Measurements from ENCODE around the gene TNC.

The TNC gene

GRCh38 chr9:115042781-115043509, 75.0 kb downstream of the TNC start:
- ATAC-seq: peak in 1 of 2 donors; percentile 43

- no peak for ATAC-seq
Observed at GRCh38 chr9:115039516-115040120, 78.3 kb downstream of the TNC start.

DNA sequence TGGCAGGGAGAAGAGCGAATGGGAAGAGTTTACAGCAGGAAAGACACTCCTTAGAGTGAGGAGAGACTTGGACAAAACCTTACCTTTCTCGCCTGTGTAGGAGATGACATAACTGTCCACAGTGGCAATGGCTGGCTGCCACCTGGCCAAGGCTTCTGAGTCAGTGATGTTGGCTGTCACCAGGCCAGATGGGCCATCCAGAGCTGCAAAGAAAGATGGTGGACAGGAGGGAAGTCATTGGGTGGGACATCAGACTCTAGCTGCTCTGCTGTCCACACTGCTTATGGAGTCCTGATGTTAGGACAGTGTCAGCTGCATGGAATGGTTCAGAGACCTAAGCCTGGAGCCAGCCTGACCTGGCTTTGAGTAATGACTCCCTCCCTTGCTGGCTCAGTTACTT, 79.8 kb downstream of the TNC start:
- no peak for ATAC-seq

DNA sequence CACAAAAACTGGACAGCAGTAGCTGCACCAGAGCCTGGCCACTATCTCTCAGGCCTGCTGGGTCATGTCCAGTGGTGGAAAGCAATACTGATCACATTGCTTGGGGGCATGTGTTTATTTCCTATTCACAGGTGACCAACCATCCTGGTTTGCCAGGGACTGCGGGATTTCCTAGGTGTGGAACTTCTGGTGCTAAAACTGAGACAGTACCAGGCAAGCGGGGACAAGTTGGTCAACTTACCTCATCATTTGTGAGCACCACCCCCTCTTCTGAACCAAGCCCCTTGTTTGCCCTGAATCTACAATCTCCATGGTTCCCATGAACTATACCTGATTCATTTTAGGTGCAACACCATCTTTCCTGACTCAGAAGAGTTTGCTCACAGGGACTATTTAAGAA, 81.3 kb downstream of the TNC start:
- ATAC-seq: peak in 1 of 2 donors; percentile 4

DNA sequence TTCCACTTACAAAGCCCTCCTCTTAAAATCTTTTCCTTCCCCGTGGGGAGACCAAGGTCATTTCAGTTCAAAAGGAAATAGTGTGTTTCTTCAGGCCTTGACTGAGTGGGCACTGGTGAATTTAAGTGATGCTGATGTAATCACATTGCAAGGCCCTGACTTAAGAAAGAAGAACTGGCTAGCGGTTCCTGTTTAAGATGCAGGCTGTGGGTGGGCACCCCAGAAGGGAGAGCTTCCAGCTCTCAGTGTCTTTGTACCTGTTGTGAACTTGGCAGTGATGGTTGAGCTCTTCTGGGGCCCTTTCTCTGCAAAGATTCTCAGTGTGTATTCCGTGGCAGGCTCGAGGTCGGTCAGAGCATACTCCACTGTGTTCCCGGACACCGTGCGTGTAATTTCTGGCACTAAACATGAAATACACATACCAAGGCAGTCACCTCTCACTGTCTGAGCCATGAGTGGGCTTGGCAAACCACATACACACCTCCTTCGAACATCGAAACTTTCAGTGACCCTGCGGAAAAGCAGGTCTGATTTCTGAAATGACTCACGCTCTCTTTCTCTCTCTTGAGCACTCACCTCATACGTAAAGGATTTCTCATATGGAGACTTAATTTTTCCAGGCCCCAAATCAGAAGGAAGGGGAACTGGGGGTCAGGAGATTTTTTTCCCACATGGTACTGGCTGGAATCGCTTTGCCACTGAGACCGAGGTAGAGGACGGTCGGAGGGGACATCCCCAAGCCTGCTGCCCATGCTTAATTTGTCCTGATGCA, 81.9 kb downstream of the TNC start:
- peak; percentile 82 to 85 for ATAC-seq

DNA sequence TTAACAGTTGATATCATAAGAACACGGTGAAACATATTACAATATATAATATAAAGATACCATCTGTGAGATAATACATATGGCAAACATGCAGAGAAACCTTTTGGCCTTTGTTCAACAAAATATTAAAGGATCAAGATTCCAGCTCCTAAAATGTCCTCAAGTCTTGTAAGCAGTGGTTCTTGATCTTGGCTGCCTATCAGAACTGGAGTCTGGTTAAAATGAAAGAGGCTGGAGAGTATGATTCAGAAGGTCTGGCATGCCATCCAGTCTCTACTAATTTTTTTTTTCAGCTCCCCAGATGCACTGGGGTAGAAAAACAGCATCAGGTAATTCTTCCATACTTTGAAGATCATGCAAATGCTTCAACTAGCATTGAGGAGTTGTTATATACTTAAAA, 83.2 kb downstream of the TNC start:
- ATAC-seq: no peak

- ATAC-seq: no peak
Observed at GRCh38 chr9:115033800-115034199, 84.2 kb downstream of the TNC start.

- ATAC-seq: no peak
Observed at GRCh38 chr9:115032296-115032695, 85.7 kb downstream of the TNC start.

- no peak for ATAC-seq
Observed at GRCh38 chr9:115030006-115030405, 88.0 kb downstream of the TNC start.

DNA sequence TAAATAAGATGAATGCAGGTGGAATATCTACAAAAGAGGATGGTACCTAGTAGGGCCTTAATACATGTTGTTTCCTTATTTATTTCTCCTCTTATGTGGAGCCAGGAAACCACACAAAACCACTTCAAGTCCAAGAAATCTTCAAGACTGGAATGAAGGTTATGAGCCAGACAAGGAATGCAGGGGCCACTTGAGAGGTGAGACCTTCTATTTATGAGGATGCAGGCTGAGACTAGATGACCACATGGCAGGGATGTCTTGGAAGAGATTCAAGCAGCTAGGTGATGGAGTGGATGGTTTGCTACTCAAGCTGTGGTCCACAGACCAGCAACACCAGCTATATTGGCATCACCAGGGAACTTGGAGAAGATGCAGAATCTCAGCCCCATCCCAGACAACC, 92.2 kb downstream of the TNC start:
- no peak for ATAC-seq

GRCh38 chr9:115024925-115025535, 92.9 kb downstream of the TNC start:
- no peak for ATAC-seq

DNA sequence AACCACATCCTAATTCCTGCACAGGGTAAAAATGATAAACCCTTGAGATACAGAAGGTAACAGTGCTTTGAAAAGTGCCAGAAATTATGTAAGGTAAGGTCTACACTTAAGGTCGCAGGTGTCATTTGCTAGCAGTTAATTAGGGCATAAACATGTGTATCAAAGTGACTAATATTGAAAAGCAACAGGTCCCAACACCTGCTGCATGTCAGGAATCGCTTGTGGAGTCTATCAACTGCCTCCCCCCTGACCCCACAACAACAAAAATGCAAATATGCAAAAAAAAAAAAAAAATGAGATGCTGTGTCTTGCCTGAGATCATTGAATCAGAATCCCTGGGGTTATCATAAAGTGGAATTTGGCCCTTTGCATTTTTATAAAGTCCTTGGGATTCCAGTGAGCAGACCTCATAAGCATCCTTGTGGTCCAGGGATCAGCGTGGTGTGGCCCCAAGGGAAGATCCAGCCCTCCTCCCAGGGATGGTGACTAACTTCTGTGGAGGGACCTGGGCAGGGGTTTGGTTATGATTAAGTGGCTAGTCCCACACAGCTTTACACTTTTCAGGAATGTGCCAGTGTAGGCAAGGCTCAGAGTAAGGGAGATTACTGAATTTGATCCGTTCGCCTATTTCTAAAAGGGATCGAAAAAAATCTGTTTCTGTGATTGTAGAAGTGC, 95.1 kb downstream of the TNC start:
- no peak for ATAC-seq

GRCh38 chr9:115018547-115019435, 99.2 kb downstream of the TNC start:
- ATAC-seq: no peak

GRCh38 chr9:115016344-115016743, 101.6 kb downstream of the TNC start:
- no peak for ATAC-seq

DNA sequence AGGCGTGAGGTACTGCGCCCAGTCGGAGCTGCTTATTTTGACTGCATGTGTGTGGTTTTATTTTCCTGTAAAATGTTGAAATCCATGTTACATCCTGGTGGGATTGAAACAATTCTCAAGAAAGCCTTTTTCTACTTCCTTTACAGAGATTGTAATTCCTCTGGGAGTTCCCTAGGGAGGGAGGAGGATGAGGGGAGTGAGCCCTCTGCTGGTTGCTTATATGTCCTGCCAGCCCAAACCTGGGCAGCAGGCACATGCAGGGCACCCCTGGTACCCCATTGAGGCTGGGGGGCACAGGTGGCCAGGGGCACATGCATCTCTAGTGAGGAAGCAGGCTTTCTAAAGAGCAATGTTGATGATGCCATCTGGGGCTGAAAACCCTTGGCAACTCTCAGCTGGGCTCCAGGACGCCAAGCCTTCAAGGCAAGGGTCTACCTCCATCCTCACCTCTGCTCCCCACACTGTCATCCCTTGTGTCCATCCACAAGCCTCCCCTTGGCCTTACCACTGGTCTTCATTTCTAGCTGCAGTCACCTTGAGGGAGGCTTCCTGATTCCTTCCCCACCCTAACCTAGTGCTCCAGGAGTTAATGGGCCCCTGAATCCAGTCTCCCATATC, 102.8 kb downstream of the TNC start:
- ATAC-seq: no peak

DNA sequence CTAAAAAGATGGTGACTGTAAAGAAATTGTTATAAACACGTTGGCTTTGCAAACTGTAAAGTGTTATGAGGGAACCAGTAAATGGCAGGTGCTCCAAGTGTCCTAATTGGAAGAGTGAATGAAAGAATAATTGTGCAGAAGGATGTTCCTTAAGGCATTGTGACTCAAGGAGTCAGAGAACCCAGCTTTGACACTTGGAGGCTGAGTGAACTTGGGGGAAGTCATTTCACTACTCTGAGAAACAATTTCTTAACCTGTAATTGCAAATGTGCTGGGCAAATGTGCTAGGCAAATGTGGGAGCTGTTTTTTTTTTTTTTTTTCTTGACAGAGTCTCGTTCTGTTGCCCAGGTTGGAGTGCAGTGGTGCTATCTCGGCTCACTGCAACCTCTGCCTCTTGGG, 103.5 kb downstream of the TNC start:
- ATAC-seq: no peak

DNA sequence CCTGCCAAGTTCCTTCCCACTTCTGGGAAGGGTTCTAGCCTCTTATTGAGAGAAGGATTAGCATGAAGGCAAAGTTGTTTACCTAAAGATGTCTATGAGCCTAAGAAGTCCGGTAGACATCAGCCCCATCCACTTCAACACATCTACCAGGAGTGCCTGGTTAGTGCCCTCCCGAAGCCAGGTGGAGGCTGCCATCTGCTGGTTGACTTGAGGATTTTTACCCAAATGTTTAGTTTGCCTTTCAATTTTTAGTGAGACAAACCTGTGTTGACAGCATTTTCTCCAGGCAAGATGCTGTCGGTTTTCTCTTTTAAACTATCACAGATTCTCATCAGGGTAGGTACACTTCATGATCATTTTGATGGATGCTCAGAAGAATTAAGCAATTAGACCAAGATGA, 104.0 kb downstream of the TNC start:
- ATAC-seq: peak; percentile 74 to 85

DNA sequence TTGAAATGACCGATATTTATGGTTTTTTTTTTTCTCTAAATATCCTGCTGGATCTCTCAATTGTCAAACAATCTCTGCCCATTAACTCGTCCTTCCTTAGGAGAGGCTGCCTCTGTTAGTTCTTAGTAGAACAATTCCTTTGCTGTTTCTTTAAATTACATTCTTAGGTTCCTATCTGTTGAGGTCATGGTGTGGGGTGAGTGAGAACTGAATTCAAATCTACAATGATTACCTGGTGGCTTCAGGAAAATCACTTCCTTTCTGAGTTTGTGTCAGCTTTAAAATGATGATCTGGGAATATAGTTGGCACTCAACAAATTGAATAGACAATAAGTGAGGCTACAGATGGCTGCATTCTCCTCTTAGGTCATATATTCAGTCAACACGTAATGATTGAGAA, 105.5 kb downstream of the TNC start:
- no peak for ATAC-seq

DNA sequence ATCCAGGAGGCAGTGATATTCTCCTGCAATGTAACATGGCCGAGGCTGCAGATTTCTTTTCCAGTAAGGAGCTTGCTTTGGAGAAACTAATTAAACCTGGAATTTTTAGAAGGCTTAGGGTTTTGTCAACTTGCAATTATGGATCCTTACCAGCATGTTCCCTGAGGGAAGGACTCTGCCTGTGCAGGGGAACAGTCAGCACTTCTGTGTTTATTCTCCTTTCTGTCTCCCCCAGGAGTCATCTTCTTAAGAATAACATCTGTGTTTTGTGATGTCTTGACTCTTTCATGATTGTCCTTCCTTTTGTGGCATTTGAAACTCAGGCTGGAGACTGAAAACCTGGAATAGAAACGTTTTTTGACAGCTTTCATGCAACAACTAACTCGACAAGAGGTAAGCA, 107.1 kb downstream of the TNC start:
- ATAC-seq: no peak

DNA sequence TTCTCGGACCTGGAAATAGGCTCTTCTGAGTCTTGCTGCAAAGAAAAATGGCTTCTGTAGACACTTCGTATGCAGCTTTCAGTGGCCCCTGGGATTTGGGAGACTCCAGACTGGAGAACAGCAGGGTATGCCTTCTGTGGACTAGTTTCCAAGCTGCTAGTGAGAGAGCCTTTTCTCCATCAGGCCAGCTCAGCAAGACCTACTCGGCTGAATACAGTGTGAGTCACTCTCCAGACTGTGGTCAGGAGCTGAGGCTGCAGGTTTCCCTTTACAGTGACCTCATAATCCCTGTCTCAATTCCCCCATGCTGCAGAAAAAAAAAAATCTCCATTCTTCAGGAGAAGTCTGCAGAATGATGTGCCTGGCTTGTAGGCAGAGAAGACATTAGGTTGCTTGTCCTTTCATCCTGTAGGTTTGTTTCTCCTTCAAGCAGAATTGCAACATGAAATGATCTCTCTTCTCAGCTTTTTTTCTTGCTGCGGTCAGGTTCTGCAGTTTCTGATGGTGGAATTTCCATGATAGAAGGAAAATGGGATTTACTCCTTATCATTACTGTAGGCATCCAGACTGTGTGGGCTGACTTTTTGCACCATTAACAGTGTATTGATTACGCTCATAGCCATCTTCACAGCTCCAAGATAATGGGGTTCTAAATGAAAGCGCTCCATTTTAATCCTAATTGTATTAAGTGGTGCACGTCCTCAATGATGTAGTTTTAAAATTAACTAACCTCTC, 109.3 kb downstream of the TNC start:
- ATAC-seq: peak; percentile 48 to 61

DNA sequence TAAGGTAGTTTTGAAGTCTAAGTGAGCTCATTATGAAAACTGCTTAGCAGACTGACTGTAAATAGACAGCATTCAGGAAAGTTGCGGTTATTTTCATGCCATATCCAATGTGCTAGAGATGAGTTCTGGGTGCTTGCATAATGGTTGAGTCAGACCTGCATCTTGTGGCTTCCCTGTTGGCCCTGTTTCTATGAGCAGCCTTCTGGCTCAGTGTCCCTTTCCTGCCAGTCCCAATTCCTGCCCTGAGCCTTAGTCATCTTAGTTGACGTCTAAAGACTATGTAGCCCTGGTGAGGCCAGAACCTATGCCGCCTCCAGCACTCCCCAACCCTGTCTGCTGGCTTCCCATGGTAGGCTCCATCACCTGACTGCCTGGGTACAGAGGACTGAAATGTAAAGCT, 111.3 kb downstream of the TNC start:
- peak in 1 of 2 donors; percentile 31 for ATAC-seq
